Measurements from ENCODE around the gene GOLGA8J. TPM values are rescaled to one million over a fixed set of nuclear protein-coding genes. Genes with fewer than 3 reads are reported as not detected.
"Not testable (repeated sequence)": the region's sequence is repeated elsewhere in the genome, so short reads cannot be mapped to it uniquely, and the experiment has no call there.

The GOLGA8J gene
- total and polyA plus RNA-seq, 12 donors: 0.22 to 0.98 (median 0.81) TPM; not detected in 9

DNA sequence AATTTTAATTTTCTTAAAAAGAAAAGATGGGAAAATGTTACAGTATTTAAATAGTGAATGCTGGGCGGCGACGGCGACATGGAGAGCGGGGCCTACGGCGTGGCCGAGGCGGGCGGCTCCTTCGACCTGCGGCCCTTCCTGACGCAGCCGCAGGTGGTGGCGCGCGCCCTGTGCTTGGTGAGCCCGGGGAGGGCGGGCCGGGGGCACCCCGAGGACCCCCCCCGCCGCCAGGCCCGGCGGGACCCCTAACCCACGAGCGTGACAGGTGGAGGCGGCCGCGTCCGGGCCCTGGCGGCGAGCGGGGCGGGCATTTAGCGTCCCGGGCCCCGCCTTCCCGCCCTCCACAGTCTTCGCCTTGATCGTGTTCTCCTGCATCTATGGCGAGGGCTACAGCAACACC is 38.4 kb upstream of the GOLGA8J start:
- intact Hi-C loops (cut with DNase I): loop anchor here in 5 of 10 donors (5.0 to 10.0 kb wide), 4 partner anchors 100 to 380 kb away; no protein-coding TSS in a partner anchor
- Histone ChIP-seq H3K4me1 (peaks cover 0 to 1% (median 0%) of the 10 kb centered on the region in 9 donors), H3K27ac (no peak overlapping the region), H3K9me3 (no peaks in the 10 kb centered on the region), H3K36me3 (no peaks in the 10 kb centered on the region), H3K27me3 (peaks cover 0 to 27% (median 5%) of the 10 kb centered on the region in 7 donors), H3K4me3 (no peak overlapping the region)
- 84 to 91% methylated on average over 37 to 42 of the region's 42 CpGs for WGBS, 2 donors
- TF ChIP-seq, protein P1, sequence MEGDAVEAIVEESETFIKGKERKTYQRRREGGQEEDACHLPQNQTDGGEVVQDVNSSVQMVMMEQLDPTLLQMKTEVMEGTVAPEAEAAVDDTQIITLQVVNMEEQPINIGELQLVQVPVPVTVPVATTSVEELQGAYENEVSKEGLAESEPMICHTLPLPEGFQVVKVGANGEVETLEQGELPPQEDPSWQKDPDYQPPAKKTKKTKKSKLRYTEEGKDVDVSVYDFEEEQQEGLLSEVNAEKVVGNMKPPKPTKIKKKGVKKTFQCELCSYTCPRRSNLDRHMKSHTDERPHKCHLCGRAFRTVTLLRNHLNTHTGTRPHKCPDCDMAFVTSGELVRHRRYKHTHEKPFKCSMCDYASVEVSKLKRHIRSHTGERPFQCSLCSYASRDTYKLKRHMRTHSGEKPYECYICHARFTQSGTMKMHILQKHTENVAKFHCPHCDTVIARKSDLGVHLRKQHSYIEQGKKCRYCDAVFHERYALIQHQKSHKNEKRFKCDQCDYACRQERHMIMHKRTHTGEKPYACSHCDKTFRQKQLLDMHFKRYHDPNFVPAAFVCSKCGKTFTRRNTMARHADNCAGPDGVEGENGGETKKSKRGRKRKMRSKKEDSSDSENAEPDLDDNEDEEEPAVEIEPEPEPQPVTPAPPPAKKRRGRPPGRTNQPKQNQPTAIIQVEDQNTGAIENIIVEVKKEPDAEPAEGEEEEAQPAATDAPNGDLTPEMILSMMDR (IDR thresholded peaks at IDR 0.05): no peak
- DNase-seq: no peak
- no peak for ATAC-seq

DNA sequence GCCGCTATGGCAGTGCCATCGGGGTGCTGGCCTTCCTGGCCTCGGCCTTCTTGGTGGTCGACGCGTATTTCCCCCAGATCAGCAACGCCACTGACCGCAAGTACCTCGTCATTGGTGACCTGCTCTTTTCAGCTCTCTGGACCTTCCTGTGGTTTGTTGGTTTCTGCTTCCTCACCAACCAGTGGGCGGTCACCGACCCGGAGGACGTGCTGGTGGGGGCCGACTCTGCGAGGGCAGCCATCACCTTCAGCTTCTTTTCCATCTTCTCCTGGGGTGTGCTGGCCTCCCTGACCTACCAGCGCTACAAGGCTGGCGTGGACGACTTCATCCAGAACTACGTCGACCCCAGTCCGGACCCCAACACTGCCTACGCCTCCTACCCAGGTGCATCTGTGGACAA is 37.9 kb upstream of the GOLGA8J start:
- ATAC-seq, H3K4me1 ChIP-seq, H3K36me3 ChIP-seq, H3K27ac ChIP-seq, H3K4me3 ChIP-seq, DNase-seq, H3K9me3 ChIP-seq: not testable (repeated sequence)
- H3K27me3 ChIP-seq: peaks cover 0 to 27% (median 5%) of the 10 kb centered on the region in 7 donors
- WGBS, 2 donors: 88 to 93% methylated on average over 22 of the region's 22 CpGs
- intact Hi-C loops (cut with DNase I): loop anchor here in 5 of 10 donors (5.0 to 10.0 kb wide), 4 partner anchors 100 to 380 kb away; no protein-coding TSS in a partner anchor

DNA sequence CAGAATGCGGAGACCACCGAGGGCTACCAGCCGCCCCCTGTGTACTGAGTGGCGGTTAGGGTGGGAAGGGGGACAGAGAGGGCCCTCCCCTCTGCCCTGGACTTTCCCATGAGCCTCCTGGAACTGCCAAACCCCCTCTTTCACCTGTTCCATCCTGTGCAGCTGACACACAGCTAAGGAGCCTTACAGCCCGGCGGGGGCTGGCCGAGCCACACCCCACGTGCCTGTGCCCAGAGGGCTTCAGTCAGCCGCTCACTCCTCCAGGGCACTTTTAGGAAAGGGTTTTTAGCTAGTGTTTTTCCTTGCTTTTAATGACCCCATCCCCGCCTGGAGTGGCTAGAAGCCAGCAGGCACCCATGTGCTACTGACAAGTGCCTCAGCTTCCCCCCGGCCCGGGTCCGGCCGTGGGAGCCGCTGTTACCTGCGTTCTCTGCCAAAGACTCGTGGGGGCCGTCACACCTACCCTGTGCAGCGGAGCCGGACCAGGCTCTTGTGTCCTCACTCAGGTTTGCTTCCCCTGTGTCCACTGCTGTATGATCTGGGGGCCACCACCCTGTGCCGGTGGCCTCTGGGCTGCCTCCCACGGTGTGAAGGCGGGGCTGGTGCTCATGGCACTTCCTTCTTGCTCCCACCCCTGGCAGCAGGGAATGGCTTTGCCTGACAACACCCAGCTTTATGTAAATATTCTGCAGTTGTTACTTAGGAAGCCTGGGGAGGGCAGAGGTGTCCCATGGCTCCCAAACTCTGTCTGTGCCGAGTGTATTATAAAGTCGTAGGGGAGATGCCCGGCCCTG is 37.3 kb upstream of the GOLGA8J start:
- 70 to 75% methylated on average over 26 of the region's 26 CpGs for WGBS, 2 donors
- DNase-seq: not testable (repeated sequence)

DNA sequence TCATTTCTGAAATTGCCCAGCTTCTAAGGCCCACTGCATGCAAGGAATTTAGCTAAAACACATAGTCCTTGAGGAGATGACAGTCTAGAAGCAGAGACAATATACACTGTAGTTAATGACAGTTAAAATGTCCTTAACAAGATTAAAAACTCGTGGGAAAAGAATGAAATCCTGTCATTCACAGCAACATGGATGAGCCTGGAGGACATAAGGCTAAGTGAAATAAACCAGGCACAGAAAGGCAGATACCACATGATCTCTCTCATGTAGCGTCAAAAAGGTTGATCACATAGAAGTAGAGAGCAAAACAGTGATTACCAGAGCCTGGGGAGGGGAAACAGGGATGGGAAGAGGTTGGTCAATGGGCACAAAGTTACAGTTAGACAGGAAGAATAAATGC is 36.3 kb upstream of the GOLGA8J start:
- TF ChIP-seq, protein P1 (IDR thresholded peaks at IDR 0.05): no peak
- H3K27ac ChIP-seq: no peak overlapping the region
- DNase-seq: no peak
- ATAC-seq: no peak
- no peaks in the 10 kb centered on the region for H3K9me3 ChIP-seq
- intact Hi-C loops (cut with DNase I): loop anchor here in 3 of 10 donors (10.0 kb wide), 2 partner anchors 102 to 382 kb away; no protein-coding TSS in a partner anchor
- no peaks in the 10 kb centered on the region for H3K4me1 ChIP-seq
- no peak overlapping the region for H3K4me3 ChIP-seq
- 48 to 52% methylated on average over 2 of the region's 2 CpGs for WGBS, 2 donors
- no peaks in the 10 kb centered on the region for H3K36me3 ChIP-seq
- H3K27me3 ChIP-seq: peaks cover 0 to 35% (median 5%) of the 10 kb centered on the region in 7 donors

More for the DNA sequence above, 37.3 kb upstream of the GOLGA8J start:
- intact Hi-C loops (cut with DNase I): loop anchor here in 3 of 10 donors (10.0 kb wide), 2 partner anchors 101 to 381 kb away; no protein-coding TSS in a partner anchor
- not testable (repeated sequence) for H3K4me3 ChIP-seq, H3K36me3 ChIP-seq, H3K4me1 ChIP-seq, H3K9me3 ChIP-seq, H3K27ac ChIP-seq
- ATAC-seq: peak in 2 of 8 donors; percentile 27 to 41
- H3K27me3 ChIP-seq: peaks cover 0 to 30% (median 5%) of the 10 kb centered on the region in 7 donors

DNA sequence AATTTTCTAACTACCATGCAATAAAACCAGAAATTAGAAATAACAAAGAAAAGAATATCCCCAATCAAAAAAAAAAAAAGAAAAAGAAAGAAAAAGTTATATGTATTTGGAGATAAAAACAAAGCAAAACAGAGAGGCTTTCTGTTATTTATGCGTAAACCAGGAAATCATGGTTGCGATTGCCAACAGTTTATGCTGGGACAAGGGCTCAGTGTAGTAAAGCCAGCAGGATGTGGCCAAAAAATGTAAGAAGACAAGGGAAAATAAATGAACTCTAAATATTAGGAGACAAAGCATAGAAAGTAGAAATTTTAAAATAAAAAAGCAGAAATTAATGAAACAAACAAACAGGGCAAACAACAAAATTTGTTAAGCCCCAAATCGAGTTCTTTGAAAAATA is 27.2 kb upstream of the GOLGA8J start:
- no peaks in the 10 kb centered on the region for H3K9me3 ChIP-seq
- no peaks in the 10 kb centered on the region for H3K36me3 ChIP-seq
- DNase-seq (no peak), ATAC-seq (no peak)
- no peak overlapping the region for H3K4me3 ChIP-seq
- WGBS, 2 donors: 80 to 82% methylated on average over 3 of the region's 3 CpGs
- peaks cover 0 to 13% (median 0%) of the 10 kb centered on the region in 7 donors for H3K27me3 ChIP-seq
- no peaks in the 10 kb centered on the region for H3K4me1 ChIP-seq
- intact Hi-C loops (cut with DNase I): loop anchor here in 1 of 10 donors (10.0 kb wide), 1 partner anchor 371 kb away; no protein-coding TSS in a partner anchor
- no peak overlapping the region for H3K27ac ChIP-seq
- TF ChIP-seq, protein P1 (IDR thresholded peaks at IDR 0.05): no peak
